ENCODE results near the gene ZBTB16.

DNA sequence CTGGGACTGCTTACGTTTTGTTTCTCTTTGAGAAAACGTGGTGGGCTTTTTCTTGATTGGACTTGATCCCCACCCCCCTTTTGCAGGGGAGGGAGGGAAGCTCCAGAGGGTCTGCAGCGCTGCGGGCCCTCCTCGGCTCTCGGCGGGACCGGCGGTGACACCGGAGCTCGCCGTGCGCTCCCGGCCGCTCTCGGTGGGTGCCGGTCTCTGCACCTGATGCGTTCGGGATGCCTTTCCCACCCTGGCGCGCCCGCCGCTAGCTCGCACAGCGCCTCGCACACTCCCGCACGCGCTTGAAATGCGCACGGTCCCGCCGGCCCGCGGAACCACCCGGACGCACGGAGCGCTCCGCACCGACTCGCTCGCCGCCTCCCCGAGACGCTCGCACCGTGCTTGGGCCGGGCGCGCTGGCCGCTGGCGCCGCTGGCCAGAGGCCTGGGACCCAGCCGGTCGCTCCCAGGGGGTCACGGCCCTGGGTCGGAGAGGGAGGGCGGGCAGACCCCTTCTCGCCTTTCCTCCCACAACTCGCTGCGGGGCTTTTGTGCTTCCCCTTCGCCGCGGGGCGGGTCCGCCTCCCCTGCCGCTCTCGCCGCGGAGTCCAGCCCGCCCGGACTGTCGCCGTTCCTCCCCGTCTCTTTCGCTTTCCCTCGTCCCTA lies 1.0 kb downstream of the ZBTB16 start:
- TF ChIP-seq, protein P1, sequence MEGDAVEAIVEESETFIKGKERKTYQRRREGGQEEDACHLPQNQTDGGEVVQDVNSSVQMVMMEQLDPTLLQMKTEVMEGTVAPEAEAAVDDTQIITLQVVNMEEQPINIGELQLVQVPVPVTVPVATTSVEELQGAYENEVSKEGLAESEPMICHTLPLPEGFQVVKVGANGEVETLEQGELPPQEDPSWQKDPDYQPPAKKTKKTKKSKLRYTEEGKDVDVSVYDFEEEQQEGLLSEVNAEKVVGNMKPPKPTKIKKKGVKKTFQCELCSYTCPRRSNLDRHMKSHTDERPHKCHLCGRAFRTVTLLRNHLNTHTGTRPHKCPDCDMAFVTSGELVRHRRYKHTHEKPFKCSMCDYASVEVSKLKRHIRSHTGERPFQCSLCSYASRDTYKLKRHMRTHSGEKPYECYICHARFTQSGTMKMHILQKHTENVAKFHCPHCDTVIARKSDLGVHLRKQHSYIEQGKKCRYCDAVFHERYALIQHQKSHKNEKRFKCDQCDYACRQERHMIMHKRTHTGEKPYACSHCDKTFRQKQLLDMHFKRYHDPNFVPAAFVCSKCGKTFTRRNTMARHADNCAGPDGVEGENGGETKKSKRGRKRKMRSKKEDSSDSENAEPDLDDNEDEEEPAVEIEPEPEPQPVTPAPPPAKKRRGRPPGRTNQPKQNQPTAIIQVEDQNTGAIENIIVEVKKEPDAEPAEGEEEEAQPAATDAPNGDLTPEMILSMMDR (IDR thresholded peaks at IDR 0.05) = no peak
- no peak for TF ChIP-seq POLR2A (IDR thresholded peaks at IDR 0.05)

Data from testis (tissue), 2 donors.